CD4-positive, alpha-beta T cell treated with Interferon alpha-2 for 1 hour (primary cell): Measurements from ENCODE around the gene VDR.

Source experiments
- DNase-seq, 2 donors: peaks; one replicate each; pipeline ENCODE4 v3.0.0-alpha.2; 2020 to 2022

Gene VDR

DNA sequence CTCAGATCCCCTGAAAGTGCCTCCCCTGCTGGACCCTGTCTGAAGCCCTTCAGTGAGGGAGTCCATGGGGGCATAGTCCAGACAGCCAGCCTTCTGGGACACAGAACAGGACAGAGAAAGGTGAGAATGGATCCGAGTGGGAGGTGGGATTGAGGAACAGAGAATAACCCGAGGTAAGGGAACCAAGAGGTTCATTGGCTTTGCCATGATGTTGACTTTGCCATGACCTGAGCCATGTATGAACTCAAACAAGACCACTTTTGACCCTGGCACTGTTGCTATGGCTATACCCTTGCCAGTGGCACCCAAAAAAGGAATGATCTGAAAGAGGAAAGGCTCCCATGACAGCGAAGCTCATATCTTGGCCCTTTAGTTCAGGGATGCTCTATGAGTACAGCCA lies 22.6 kb upstream of the VDR start:
- no peak for DNase-seq

DNA sequence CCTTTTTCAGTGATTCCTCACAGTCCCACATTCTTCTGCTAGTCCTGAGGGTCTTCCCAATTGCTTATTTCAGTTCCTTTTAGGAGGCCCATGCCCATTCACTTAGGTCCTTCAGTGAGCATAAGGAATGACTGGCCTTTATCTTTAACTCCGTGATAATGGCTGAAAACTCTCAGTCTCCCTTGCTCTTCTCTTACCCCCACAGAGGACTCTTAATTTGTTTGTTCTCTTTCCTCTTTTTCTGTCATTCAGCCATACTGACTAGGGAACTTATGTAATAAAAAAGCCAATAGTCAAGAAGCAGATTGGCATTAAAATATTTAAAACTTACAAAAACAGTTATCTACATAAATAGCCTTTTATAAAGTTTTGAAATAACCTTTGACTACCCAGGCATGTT lies 17.1 kb upstream of the VDR start:
- DNase-seq = no peak

DNA sequence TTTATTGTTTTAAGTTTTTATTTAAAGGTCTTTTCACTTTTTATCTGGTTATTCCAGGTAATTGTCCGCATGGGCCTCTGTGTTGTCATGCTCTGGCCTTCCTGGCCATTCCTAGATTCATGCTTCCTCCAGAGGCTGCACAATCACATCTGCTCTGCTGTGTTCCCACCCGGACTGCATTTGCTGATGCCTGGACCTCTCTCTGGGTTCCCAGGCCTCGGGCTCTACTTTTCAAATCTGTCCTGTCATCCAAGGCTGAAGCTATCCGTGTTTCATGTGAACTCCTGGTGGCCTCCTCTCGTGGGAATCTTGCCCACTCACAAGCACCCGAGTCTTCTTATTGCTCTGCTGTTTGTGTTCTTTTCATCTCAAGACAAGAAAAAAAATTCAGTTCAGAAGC lies 16.1 kb upstream of the VDR start:
- DNase-seq = no peak

DNA sequence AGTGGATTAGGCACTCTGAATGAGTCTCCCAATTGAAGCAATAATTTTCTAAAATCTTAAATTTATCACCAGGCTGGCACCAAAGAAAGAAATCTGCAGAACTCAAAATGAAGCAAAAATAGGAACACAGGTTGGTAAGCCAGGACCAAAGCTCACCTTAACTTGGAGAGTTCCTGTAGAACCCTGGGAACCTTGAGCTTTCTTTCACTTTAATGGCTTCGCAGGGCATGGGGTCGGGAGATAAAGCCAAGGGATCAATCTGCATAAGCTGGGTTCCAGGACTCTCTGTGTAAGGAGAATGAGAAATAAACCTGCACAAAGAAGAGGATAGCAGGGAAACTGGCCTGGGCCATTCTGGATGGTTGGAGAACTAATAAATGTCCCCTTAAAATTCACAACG lies 8.3 kb upstream of the VDR start:
- DNase-seq = no peak

DNA sequence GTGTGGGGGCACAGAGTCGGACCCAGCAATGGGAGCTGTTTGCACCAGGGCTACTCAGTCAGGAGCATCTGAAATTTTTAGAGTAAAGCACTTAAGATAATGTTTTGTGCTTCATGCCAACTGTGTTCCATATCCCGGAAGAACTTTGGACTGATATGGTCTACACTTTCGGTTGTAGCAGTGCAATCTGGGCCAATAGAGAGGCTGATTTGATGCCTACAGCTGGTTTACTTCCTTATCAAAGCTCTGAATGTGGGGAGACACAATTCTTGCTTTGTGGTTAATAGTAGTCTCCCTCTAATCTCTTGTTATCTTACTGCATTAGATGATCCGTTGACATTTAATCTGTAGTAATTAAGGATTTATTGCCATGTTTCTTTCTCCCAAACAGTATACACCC lies 7.8 kb upstream of the VDR start:
- no peak for DNase-seq

DNA sequence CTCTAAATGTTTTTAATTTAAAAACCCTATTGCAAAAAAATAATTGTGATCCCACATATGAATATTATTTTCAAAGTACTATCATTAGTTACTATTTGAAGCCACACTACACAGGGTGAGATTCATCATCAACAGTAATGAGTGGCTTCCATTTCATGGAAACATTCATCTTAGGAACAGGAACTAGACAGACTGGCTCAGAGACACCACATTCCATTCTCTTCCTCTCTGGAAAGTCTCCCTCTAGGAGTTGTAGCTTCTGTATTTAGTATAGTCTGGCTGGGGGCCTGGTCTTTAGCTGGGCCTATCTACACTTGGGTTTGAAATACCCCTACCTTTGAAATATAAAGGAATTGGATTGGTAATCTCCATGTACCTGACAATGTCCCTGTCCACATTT lies 6.2 kb upstream of the VDR start:
- no peak for DNase-seq

DNA sequence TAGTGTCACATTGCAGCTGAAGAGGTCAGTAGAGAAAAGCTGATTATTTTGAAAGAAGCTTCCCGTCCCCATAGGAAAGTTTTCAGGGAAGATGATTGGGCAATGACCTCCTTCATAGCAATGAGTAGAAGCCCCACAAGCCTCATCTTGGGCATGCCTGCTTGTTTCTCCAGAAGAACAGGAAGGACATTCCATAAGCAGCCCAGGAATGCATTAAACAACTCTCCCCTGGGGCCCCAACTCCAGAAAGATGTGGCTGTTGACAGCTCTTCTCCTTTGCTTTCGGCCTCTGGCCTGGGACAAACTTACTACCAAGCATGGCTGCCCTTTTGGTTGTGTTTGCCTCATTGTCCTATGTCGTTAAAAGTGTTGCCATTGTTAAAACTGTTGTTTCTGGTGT lies 5.7 kb upstream of the VDR start:
- no peak for DNase-seq

DNA sequence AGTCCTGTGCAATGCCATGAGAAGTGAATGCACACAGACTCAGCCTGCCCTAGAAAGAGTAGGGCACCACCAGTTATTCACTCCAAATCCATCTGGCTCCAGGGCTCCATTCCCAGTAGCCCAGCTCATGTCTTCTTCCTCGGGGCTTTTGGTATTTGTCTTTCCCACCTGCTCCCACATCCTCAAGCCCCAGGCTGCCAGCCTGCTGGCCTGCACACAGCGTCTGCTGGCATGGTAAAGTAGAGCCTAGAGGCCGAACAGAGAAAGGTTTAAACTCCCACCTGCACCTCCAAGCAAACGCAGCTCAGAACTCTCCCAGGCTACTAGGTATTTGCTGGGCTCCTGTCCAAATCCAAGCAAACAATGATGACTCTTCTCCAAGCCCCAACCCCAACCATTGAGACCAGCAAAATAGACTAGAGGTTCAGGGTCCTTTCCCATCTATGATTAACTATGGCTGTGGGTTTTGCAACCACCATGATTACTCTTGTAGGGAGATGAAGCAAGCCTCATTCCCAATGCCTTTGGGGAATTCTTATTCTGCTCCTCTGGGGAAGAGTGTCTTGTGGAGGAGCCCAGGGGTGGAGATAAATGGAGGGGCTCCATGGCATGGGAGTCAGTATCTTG lies 5.2 kb upstream of the VDR start:
- no peak for DNase-seq

DNA sequence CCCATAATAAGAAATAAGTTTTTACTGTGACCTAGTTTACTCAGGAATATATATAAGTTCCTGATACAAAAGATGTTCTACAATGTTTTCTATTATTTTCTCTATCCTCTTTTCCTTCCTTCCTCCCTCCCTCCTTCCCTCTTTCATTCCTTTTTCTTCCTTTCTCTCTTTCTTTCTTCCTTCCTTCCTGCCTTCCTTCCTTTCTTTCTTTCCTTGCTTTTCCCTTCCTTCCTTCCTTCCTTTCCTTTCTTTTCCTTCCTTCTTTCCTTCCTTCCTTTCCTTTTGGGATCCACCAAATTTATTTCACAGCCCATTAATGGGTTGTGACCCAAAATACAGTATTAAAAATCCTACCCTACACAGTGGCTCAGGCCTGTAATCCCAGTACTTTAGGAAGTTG lies 3.9 kb upstream of the VDR start:
- no peak for DNase-seq

DNA sequence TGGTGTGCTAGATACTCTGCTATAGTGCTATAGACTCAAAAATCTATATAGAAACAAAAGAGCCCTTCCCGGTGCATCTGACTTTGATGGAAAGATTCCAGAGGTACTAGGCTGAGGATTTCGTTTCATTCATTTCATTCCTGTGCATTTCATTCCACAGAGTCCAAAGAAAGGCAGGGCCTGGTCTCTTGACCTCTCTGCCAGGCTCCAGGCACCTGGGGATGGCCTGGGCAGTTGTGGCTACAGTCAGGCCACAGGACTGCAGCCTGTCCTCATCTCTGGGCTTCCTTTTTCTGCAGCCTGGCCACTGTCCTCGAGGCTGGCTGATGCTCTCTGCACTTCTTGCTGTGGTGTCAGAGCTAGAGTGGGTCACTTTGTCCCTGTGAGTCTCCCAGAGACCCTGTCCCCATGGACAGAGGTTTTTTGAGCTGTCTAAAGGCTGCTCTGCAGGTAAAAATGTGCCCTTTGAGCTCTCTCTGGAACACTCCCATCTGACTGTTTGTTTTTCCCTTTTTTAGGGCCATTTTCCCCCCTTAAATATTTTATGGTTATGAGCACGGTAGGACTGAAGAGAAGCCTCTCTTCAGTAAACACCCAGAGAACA lies 3.2 kb upstream of the VDR start:
- no peak for DNase-seq

DNA sequence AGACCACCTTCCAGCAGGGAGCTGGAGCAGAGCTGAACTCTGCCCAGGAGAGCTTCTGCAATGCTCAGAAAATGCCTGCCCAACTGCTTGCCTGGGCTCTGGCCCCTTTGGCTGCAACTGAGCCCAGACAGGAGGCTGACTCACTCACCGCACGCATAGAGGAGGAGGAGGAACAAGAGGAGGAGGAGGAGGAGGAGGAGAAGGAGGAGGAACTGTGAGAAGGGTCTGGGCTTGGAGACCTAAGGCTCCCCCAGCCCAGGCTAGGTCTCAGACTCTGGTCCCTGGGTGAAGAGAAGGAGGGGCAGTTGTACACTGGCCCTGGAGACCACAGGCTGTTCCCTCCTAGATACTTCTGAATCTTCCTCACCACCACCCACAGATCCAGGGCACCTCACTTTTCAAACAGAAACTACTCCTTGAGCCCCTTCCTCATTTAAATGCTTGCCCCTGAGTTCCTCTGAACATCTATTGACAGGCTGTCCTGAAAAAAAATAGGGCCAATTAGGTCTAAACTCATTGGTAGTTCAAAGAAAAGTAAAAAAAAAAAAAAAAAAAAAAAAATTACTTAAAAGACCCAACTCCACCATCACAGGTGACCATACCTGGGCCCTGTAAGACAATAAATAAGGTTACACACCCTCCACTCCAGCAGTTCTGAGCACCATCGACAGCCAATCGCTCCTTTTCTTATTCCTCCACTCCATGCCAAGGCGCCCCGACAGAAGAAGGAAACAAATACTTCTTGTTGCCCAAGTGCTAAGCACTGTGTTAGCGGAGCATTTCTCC lies 674 bp downstream of the VDR start:
- DNase-seq = peak; percentile 52 to 65

DNA sequence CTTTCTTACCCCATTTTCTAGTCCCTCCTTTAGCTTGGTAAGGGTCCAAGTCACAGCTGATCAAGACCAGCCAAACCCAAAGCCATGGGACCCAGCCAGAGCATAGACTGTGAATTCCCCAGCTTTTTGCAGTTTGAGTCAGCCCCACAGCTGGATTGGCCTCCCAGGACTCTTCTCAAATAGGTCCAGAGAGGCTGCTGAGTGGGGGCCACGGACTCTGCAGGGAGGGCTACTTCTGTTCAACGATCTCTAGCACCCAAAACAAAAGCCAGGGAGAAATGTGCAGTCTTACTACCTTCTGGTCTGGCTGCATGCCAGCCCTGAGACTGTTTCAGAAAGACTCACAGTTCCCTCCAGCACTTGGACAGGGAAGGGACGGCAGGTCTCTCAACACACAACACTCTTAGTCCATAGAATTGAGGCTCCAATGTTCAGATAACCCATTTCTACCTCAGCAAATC lies 1.6 kb downstream of the VDR start:
- no peak for DNase-seq

DNA sequence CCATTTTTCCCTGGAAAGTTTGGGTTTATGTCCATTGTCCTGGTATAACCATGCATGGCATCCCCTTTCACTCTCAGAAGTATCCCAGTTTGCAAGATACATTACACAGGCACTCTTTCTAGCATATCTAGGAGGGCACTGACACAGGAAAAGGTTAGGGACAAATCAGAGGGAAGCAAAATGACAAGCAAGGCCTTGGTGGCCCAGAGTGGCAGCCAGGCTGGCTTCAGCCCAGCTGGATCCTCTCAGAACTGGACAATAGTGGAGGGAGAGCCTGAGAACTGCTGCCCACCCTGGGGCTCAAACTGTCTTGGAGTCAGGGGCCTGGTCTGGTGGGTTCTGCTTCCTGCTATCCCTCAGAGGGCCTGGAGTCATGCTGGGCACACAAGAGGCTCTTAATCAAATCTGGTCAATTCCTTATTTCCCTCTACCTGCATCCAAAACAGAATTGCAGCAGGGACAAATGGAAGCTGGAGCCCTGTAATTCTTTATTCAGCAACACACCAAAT lies 2.6 kb downstream of the VDR start:
- DNase-seq = no peak

DNA sequence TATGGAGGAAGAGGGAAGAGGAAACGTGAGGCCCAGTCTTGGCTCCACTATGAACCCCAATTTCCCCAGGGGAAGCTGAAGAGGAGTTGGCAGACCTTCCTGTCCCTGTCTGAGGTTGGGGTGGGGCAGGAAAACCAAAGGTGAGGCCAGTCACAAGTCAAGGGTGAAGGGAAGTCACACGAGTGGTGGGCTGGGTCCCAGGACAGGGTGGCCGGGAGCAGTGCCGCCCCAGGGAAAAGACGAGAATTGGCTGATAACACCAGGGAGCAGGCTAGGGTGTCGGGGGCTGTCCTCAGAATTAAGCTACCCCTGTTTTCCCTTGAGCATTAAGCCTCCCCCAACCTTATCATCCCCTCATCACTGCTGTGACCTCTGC lies 3.1 kb downstream of the VDR start:
- DNase-seq = no peak

DNA sequence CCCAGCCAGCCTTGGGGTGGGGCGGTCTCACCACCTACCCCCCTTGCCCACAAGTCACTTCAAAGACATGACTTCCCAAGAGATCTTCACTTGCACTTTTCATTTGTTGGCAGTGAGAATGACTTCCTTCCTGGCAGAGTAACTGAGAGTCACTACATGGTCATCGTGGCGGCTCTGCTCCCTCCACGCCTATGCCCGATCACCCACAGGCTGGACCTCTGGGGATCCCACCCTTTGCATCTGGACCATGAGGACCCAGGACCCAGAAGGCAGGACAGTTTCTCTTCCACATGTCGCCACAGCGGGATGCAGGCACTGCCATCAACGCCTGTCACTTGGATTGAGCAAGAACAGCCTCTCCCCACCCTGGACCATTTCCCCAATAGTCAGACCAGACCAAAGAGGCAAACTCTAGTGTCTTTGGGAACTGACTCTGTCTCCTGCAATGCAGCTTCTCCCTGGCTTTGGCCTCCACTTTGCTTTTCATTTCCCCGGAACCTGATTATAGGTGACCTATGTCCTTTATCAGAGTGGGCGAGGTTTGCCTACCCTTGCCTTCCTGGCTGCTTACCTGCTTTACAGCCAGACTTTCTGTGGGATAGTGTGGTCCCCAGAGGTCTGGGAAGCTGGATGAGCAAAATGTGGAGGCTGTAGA lies 3.6 kb downstream of the VDR start:
- no peak for DNase-seq

DNA sequence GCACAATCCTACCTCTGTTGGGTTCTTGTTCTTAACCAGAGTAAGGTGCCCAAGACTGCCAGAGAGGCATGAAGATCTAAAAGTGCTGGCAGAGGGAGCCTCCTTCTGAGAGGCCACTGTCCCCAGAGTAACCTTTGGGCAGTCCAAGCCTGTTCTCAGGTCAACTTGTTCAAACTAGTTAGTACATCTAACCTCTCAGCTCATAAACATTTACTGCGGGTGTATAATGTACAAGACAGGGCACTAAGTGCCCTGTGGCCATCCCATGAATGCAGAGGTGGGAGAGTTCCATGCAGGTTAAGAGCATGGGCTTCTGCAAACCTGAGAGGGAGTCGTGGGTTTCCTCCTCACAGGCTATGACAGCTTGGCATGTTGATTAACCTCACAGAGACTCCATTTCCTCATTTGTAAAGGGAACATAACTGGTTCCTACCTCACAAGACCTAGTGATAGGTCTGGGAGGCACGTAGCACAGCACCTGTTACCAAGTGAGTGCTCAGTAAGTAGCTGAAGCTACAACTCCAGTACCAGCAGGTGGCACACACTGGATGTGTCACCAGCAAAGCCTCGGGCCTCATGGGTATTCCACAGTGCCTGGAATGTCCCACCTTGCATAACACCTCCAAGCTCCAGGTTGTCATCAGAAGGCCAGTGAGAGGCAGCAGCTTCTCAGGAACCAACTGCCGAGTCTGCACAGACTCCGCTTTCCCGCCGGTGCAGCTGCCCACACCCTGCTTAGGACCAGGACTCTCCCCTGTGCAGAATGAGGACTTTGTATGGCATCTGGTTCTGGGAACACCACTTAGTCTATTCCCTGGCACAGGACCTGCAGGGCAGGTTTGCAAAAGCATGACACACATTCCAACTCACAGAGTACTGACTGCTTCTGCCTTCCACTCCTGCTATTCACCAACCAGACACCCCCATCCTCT lies 4.4 kb downstream of the VDR start:
- DNase-seq = peak in 1 of 2 donors; percentile 42

DNA sequence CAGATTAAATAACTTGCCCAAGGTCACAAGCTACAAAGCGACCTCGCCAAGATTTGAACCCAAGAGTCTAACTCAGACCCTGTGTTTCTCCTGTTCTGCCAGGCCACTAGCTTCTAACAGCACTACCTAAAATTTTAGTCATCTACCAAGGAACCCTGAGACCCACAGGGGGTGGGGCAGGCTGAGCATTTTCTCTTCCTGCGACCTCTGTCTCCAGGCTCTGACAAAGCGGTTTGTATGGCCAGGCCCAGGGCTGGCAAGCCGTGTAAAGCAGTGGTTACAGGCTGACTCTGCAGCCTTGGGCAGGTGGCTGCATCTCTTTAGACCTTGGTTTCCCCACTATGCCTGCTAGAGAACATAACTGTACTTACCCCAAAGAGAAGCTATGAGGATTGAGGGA lies 5.3 kb downstream of the VDR start:
- DNase-seq = no peak

DNA sequence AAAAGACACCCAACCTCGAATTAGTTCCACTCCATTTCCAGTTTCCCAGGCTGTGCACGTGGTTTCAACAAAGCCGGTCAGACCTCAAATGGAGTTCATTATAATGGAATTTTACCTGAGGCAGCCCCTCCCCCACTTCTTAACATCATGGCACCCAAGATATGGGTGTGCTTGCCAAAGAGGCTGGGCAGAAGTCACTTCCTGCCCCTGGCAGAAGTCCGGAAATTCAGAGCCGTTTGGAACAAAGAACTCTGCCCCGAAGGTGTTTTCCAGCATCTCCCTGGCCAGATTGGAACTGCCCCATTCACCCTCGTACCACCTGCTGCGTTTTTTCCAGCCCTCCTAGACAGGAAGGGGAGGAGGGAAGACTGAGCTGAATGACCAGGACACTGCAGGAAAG lies 8.2 kb downstream of the VDR start:
- no peak for DNase-seq

DNA sequence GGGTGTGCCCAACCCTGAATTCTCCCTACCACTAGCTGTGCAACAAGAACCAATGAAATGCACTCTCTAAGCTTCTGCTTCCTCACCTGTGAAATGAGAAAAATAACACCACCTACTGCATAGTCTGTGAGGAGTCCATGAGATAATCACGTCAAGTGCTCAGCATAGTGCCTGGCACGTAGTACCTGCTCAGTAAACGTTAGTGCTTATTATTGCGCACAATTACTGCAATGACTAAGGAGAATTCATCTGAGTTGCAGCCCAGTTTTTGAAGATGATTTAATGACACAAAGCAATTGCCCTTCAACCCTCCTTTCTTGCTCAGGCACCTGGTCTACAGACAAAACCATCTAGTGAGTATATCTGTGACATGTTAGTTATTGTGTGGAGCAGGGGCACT lies 8.8 kb downstream of the VDR start:
- no peak for DNase-seq

DNA sequence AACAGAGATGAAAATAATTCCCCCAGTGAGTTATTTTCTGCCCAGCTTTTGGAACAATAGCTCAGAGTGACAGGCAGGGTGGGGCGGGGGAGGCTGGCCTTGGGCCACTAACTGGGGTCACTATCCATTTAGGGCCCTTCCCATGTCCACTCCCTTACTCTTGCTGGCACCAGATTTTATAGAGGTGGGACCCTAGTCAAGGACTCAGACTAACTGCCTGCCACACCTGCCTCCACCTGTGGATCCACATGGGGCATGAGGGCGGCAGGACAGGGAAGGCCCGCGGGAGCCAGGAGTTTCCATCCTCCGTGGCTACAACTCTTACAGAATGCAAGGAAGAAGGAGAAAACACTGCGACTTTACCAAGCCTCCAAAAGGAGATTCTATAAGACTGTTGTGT lies 10.1 kb downstream of the VDR start:
- DNase-seq = no peak

DNA sequence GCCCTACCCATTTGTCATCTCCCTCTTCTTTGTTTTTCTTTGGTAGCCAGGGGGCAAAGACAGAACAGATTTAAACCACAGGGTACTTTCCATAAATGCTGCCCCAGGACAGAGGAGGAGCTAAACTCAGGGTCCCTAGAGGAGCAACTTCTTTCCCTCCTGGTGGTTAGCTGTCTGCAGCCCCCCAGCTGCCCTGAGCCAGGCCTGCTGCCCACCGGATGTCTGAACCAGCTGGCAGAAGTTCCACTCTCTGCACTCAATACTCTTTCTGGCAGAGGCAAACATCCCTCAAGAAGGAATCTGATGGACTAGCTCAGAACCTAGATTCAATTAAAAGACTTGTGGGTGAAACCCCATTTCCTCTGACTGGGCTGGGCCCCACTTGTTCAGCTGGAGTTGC lies 10.7 kb downstream of the VDR start:
- no peak for DNase-seq

DNA sequence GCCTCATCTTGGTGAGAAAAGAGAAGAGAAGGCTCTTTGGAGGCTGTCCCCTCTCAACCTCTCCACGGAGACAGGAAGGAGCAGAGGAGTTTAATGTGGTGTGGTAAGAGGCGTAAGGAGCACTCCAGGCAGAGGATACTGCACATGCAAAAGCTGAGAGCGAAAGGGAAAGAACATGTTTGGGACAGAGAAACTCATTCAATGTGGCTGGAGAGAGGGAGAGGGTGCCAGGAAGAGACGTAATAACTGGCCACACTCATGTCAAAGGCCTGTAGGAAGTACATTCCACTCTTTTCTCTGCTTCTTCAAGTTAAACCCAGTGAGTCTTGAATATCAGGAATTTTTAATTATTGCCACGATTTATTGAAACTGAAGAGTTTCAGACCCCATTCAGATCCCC lies 12.0 kb downstream of the VDR start:
- DNase-seq = no peak

DNA sequence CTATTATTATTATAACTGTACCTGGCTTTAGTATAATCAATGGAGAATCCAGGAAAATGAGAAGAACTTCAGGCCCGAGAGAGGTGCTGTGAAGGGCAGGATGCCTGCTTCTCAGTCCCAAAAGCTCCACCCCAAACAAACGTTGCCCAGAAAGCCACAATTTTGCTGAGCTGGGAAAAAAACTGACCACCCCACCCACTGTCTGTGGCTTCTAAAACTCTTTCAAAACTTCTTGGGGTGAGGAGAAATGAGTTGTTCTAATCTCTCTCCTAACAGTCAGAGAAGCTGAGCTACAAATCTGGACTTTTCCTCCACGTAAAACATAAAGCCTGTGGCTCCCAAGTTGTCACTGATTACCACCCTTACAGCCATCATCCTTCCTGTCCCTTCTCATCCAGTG lies 13.4 kb downstream of the VDR start:
- DNase-seq = no peak
